Measurements from ENCODE around the gene KDM6A.

DNA sequence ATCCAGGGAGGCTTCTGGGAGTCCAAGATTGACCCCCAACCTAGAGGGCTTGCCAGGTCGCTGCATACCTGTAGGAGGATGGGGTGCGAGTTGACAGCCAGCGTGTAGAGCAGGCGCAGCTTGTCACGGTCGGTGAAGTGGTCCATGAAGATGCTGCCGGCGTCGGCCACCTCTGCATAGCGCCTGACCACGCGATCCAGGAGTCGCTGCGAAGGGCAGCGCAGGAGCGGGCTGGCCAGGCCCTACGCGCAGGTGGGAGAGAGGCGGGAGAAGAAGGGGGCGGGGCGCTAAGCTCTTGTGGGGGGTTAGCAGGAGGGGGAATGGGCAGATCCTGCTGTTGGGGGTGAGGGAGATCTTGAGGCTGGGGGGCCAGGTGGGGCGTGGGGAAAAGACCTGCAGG is 284.7 kb downstream of the KDM6A start:
- TF ChIP-seq, protein P1, sequence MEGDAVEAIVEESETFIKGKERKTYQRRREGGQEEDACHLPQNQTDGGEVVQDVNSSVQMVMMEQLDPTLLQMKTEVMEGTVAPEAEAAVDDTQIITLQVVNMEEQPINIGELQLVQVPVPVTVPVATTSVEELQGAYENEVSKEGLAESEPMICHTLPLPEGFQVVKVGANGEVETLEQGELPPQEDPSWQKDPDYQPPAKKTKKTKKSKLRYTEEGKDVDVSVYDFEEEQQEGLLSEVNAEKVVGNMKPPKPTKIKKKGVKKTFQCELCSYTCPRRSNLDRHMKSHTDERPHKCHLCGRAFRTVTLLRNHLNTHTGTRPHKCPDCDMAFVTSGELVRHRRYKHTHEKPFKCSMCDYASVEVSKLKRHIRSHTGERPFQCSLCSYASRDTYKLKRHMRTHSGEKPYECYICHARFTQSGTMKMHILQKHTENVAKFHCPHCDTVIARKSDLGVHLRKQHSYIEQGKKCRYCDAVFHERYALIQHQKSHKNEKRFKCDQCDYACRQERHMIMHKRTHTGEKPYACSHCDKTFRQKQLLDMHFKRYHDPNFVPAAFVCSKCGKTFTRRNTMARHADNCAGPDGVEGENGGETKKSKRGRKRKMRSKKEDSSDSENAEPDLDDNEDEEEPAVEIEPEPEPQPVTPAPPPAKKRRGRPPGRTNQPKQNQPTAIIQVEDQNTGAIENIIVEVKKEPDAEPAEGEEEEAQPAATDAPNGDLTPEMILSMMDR (IDR thresholded peaks at IDR 0.05) = no peak
- TF ChIP-seq EZH2 (IDR thresholded peaks at IDR 0.05; ENCODE audit: borderline replicate concordance, insufficient read depth, low read depth, low read length, poor library complexity, severe bottlenecking) = no peak

All from B cell (primary cell).